Sciatic nerve (tissue), 2 donors: ENCODE results near the gene CARMIL3. TPM values are rescaled to one million over a fixed set of nuclear protein-coding genes. Genes with fewer than 3 reads are reported as not detected.

Source experiments
- ATAC-seq: fragments of 200-7000 bp; cut with Tn5 transposase; one replicate; pipeline ENCODE4 v1.9.1; 2020; ENCODE audit warnings: mild to moderate bottlenecking, moderate library complexity
- DNase-seq: peaks from one replicate; pipeline ENCODE4 v3.0.0-alpha.2; 2020; ENCODE audit warnings: low spot score
- intact Hi-C: fragments of 100-400 bp; cut with DNase I; formaldehyde crosslinking; loops from one replicate; pipeline ENCODE4 v1.14.2; 2022
- total RNA-seq: library from RNA; stranded (reverse); fragmentation: NEBNext Ultra II Directional; extraction: Animal tissue kit (Norgen Biotek cat#: 25700); gene quantifications from one replicate; pipeline ENCODE4 v1.2.1, GENCODE V29; 2021
- donor health status: DM: no; HTN: no; CAD: no.
- donor health status: DM: no; HTN: no; CAD: no.

The CARMIL3 gene
- total RNA-seq, 1 donor from 2014 or later = 0.58 TPM

DNA sequence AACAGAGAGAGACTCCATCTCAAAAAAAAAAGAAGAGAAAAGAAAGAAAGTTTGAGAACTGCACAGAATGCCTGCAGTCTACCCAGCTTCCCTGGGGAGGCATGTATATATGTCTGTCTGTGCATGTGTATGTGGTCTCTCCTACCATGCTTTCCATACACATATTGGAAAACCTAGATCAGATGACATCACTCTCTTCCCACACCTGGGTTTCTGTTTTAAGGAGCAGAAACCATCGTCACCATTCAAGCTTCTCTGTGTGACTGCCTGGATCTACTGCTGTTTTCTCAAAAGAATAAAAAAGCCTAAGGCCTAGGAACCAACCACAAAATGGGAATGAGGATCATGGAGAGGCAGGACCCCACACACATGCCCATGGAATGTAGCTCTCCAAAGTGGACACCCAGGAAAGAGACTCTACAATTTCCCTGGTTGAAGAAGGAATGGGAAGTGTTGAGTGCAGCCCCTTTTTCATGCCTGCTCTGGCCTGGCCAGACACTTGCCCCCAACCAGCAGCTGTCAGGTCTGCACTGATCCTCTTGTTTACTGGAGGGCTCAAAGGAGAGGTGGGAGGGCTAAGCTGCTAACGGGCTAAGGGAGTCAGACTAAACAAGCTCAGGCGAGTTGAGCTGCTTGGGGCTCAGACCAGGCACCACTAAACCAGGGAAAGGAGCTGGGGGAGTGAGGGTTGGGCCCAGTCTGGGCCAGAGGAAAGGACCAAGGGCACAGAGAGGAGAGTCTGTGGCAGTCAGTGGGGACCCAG lies 34.6 kb downstream of the CARMIL3 start:
- intact Hi-C loops = no loop called here
- no peak for DNase-seq
- ATAC-seq = no peak

DNA sequence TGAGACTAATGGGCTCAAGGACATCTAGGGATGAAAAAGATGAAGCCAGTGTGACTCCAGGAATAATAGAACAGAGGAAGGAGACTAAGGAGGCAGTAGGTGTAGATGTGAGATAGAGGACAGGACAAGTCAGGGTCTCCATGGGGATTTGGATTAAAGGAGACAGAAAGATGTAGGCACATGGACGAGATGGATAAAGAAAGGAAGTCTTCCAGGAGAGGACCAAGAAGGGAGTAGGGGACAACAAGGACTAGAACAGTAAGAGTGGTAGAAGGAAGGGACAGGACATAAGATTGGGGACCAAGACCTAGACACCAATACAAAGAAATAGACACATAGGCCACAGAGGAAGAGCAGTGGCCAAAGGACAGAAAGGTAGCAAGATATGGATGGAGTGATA lies 35.2 kb downstream of the CARMIL3 start:
- intact Hi-C loops = no loop called here
- ATAC-seq = no peak
- no peak for DNase-seq

DNA sequence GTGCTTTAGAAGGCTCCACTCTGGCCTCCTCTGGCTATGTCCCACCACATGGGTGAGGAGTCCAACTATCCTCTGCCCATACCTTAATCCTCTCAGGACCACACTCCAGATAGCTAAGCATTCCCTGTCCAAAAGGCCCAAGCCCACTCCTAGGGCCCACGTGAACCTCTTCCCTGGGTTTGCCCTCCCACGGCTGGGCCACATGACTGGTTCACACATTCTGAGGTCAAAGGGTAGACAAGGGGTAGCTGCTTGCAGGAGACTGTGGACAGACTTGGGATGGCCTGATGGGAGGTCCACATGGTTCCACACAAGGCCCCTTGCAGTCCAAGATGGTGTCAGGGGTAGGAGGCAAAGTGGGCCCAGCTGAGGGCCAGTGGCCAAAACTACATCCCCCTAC lies 36.3 kb downstream of the CARMIL3 start:
- intact Hi-C loops = no loop called here
- no peak for ATAC-seq

DNA sequence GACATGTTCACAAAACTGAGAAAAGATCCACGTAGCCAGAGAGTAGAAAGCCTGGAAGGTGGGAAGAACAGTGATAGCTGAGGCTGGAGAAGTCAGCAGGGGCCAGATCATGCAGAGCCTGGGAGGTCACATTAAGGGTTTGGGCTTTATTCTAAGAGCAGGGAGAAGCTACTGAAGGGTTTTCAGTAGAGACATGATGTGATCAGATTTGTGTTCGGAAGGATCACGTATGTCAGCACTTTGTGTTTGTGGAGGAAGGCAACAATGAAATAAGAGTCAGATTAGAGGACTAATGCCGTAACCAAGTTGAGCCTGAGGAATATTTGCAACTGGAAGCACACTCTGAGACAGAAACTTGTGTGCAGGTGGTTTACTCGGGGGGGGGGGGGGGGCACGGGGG lies 38.1 kb downstream of the CARMIL3 start:
- no peak for DNase-seq
- ATAC-seq = no peak
- intact Hi-C loops = no loop called here

More for the DNA sequence above, 36.3 kb downstream of the CARMIL3 start:
- no peak for DNase-seq

DNA sequence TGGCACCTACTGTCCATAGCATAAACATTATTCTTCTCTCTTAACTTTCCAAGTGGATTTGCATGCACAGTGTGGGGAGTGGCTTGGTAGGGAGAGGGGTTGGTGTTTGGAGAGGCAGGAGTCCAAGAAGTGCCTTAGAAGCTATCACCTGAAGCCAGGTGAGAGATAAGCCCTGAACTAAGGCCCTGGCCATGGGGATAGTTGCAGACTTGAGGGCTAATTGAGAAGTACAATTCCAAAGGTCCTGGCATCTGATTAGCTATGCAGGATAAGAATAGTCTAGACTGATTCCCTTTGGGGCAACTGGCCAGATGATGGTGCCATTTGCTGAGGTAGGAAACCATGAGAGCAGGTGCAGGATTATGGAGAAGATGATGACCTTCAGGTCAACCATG lies 40.3 kb downstream of the CARMIL3 start:
- no peak for ATAC-seq
- intact Hi-C loops = no loop called here
- no peak for DNase-seq

DNA sequence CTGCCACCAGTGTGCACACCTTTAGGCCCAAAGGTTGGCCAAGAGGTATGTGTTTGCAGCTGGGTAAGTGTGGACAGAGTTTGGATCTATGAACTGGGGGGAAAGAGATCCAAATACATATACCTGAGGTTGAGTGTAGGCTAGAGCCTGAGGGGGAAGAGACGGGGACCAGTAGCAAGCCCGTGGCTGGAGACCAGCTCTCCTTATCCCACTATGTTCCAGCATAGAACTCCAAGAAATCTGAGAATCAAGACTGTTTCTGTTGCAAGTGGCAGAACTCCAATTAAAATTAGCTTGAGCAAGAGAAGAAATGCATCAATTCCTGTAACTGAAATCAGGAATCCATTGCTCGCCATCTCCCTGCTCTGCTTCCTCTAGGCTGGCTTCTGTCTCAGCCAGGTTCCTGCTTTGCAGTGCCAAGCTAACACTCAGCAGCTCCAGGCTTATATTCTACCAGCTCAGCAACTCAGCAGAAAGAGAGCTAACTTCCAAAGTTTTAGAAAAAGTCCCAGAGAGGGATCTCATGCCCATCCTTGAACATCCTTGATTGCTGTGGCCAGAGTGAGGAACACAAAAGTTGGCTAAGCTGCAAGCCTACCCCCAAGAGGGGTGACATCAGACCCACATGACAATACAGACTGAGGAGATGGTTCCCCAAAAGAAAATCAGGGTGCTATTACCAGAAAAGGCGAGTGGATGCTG lies 40.8 kb downstream of the CARMIL3 start:
- DNase-seq = no peak
- intact Hi-C loops = no loop called here

DNA sequence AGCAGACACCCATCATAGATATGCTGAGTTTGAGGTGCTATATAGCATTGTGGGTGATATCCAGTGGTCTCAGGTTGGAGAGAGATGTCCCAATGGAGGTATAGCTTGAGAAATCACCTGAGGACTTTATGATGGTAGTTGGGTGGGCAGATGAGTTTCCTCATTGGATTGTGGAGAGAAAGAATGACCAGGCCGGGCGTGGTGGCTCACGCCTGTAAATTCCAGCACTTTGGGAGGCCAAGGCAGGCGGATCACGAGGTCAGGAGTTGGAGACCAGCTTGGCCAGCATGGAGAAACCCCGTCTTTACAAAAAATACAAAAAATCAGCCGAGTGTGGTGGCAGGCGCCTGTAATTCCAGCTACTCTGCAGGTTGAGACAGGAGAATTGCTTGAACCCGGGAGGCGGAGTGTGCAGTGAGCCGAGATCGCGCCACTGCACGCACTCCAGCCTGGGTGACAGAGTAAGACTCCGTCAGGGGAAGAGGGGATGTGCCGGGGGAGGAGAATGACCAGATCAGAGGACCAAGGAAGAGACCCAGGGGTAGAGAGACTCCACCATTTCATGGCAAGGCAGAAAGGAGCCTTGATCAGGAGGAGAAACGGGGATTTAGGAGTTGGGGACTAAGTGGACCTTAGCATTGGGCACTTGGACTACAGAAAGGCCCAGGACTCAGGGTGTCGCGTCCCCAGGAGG lies 41.5 kb downstream of the CARMIL3 start:
- no peak for DNase-seq
- ATAC-seq = no peak
- intact Hi-C loops = no loop called here

More for the DNA sequence above, 40.8 kb downstream of the CARMIL3 start:
- ATAC-seq = peak; percentile 5

DNA sequence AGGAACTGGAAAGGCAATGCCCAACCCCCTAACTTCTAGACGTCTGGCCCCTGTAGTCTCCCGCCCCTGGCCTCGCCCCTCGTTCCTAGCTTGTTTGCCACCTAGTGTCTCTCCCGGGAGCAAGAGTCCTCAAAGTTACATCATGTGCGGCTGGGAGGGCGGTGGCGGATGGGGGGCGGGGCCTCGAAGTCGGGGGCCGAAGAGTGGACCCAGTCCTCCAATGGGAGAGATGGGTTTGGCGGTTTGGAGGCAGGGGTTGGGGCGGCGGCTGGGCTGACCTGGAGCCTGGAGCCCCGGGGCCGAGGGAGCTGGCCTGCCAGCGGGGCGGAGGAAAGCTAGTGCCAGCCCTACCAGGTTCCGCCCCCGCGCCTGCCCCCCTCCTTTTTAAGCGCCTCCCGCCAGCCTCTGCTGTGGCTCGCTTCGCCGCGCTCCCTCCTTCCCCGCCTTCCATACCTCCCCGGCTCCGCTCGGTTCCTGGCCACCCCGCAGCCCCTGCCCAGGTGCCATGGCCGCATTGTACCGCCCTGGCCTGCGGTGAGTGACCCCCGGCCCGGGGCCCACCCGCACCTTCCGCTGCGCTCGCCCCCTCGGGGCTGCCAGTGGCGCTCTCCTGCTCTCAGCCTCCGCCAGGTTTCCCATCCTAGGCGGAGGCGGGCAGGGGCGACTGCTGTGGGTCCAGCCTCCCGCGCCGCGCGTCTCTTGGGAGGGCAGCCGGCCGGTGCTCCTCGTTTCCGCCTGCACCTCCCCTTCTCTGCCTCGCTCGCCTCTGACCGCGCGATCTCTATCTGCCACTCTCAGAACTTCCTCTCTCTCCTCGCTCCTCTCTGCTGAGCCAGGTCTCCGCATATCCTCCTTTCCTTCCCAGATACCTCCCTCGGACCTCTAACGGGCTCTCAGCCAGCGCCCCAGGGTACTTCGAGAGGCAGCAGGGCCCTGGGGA lies 42.4 kb downstream of the CARMIL3 start, which contains the start of gene PCK2:
Gene PCK2 (plus strand): TSS at position 411 of the 940 bp plus-strand sequence. CDS start 95 bp downstream, at position 506.
- intact Hi-C loops = no loop called here
- peak; percentile 94 for ATAC-seq

DNA sequence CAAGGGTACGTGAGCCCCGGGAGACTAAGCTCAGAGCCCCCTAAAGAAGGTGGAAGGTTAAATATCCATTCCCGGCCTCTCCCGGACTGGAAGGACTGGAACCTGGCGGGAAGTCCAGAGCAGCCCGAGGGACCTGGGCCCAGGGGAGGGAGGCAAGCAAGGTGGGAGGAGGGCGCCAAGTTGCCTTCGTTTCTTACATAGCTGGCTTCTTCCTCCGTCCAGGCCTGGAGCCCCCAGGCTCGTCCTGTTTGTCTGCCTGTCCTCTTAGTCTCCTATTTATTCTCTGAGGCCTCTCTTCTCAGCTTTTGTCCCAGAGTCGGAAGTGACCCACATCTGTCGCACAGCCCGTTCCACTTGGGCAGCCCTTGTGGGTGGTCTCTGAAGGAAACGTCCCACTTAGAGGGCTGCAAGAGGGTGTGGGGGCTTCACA lies 43.0 kb downstream of the CARMIL3 start:
- ATAC-seq (no peak), DNase-seq (peak; percentile 71)
- intact Hi-C loops = loop anchor here (5.0 kb wide), 1 partner anchor 38 kb away; no protein-coding TSS in a partner anchor

More for the DNA sequence above, 42.4 kb downstream of the CARMIL3 start, which contains the start of gene PCK2:
- DNase-seq = peak; percentile 92

DNA sequence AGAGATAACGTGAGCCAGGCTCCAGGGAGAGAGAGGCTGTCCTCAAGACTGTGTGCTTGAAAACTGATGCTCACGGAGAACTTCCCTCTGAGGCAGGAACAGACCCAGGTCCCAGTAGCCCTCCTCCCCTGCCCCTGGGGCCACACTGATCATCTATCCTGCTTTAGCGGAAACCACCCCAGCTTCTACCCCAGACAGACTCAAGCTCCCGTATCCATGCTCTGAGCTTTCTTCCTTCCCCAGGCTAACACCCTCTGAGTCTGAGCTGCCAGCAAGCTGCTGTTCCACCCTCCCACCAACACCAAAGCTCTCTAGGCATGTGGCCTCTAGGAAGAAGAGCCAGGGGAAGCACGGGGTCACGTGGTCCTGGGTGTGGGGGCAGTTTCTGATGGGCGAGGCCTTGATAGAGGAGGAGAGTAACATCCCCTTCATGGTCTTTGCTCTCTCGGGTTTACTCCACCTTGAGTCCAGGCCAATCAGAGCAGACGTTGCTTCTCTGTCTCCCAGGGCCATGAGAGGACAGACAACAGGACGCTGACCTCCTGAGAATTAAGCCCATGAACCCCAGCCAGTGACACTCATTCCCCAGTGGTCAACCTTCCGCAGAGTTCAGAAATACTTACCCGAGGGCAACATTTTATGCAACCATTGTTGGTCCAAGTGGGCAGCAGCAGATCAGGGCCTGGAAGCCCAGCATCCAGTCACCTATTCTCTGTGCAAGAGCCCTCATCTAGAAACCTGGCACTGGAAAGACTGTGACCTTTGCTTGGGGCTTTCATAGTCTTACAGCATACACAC lies 43.7 kb downstream of the CARMIL3 start:
- peak; percentile 19 for ATAC-seq
- intact Hi-C loops = loop anchor here (5.0 kb wide), 1 partner anchor 38 kb away; no protein-coding TSS in a partner anchor
- no peak for DNase-seq

DNA sequence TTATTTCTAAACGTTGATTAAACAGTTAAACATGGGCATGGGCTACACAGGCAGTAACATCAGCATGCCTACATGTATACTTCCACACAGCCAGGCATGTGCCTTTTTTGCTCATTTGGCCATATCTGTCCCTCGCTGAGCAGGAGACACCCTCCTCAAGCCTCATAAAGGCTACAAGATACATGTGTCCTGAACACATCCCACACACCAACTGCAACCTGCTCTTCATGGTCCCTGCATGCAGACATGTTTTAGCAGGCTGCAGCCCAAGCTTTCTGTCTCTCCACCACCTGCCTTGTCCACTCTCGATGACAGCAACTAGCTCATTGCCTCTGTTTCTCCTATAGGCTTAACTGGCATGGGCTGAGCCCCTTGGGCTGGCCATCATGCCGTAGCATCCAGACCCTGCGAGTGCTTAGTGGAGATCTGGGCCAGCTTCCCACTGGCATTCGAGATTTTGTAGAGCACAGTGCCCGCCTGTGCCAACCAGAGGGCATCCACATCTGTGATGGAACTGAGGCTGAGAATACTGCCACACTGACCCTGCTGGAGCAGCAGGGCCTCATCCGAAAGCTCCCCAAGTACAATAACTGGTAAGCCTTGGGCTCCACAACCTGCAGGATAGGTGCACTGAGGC lies 44.9 kb downstream of the CARMIL3 start:
- intact Hi-C loops = loop anchor here (5.0 kb wide), 1 partner anchor 39 kb away; no protein-coding TSS in a partner anchor
- ATAC-seq = no peak
- no peak for DNase-seq

DNA sequence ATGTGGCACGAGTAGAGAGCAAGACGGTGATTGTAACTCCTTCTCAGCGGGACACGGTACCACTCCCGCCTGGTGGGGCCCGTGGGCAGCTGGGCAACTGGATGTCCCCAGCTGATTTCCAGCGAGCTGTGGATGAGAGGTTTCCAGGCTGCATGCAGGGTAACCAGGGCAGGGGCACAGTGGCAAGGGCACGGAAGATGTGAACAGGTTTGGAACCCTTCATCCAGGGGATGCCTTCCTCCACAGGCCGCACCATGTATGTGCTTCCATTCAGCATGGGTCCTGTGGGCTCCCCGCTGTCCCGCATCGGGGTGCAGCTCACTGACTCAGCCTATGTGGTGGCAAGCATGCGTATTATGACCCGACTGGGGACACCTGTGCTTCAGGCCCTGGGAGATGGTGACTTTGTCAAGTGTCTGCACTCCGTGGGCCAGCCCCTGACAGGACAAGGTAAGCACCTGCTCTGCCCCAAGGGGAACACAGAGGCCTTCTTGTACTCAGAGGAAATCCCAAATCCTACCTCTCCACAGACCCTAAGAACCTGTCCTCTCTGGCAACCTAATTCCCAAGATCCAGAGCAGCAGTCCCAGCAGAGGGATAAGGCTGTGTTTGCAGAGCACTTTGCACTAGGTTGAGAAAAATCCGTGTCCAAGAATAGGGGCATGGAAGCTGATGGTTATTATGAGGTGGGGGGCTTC lies 46.6 kb downstream of the CARMIL3 start:
- intact Hi-C loops = loop anchor here (5.0 kb wide), 1 partner anchor 41 kb away; no protein-coding TSS in a partner anchor
- no peak for ATAC-seq
- DNase-seq = no peak

DNA sequence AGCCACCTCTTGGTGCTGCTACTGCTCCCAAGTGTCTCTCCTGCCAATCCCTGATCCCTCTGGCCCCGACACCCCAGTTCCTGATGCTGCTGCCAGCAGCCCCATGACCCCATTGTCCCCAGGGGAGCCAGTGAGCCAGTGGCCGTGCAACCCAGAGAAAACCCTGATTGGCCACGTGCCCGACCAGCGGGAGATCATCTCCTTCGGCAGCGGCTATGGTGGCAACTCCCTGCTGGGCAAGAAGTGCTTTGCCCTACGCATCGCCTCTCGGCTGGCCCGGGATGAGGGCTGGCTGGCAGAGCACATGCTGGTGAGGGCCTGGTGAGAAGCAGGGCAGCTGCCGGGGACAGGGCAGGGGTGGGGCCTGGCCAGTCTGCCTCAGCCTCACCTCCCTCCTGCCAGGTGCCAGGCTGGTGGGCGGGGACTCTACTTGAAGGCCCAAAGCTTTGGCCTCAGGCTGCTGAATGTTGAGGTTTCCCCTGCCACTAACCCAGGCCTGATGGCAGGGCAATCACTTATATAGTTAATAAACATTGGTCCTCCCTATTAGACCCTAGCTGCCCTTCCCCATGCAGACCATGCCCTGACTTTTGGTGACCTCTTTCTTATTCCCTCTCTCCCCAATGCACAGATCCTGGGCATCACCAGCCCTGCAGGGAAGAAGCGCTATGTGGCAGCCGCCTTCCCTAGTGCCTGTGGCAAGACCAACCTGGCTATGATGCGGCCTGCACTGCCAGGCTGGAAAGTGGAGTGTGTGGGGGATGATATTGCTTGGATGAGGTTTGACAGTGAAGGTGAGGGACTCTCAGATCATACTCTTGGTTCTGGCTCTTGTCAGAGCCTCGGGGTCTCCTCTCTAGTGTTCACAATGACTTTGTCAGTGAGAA lies 47.4 kb downstream of the CARMIL3 start:
- DNase-seq (no peak), ATAC-seq (no peak)
- intact Hi-C loops = loop anchor here (5.0 kb wide), 1 partner anchor 42 kb away; no protein-coding TSS in a partner anchor

DNA sequence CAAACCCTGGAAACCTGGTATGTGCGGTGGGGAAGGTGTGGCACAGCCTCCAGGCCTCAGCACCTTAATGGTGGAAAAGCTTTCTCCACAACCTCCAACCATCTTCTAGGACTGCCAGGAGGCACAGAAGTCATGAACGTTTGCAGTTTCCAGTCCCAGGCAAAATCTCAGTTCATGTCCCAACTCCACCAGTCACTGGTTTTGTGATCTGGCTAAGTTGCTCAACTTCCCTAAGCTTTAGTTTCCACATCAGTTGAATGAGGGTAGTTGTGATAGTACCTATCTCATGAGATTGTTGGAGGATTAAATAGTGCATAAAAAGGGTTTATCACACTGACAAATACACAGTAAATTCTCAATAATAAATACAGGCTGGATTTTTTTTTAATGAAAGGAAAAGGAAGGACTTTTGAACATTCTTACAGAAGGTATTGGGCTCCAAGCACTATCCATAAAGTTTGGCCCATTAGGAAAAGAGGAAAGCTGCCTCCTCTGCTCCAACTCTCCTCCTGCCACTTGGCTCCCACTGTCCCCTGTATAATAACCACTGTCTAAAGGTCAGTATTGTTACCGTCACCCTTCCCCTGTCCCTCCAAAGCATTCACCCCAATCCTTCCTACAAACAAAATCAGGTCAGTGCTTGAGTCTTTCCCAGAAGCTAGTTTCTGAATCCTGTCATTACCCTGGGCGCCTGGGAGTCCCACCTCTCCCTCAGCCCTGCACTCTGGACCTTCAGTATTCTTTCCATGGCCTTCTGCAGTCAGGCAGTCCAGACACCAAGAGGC lies 48.6 kb downstream of the CARMIL3 start:
- no peak for DNase-seq
- intact Hi-C loops = no loop called here

DNA sequence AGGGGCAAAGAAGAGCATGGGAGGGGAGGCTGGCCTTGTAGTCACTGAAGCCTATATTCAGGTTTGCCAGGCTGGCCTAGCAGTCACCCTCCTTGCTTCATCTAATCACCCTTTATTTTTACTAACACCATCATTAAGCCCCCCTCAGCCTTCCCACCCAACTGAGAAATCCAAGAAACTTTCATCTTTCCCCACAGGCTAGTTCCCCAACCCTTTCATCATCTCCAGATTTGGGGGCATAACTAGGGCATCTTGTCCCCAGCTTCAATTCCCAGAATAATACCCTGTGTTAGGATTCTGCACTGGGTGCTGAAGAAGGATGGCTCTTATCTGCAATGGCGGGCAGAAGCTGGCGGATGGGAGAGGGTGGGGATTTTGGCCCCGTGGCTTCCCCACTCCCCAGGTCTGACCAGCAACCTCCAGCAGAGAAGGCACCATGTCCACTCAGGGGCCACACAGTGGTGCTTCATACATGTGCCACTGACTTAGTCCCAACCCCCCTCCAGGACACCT lies 49.2 kb downstream of the CARMIL3 start:
- intact Hi-C loops = no loop called here
- DNase-seq (no peak), ATAC-seq (no peak)

More for the DNA sequence above, 48.6 kb downstream of the CARMIL3 start:
- ATAC-seq = no peak
